AG04450 (cell line): ENCODE results near the gene ZNF275. TPM values are rescaled to one million over a fixed set of nuclear protein-coding genes. Genes with fewer than 3 reads are reported as not detected.
A peak's percentile ranks its signal among the peaks of the same experiment; 100 is the strongest.

Experiments used
- CTCF ChIA-PET: fragments of 300-600, 350-600 bp; formaldehyde crosslinking; extraction: SDS; loops from one replicate; lab custom pipeline; 2022; ENCODE audit warnings: antibody characterized with exemption, inconsistent platforms; lab: Charles Lee
- POLR2A ChIA-PET: fragments of 350-600 bp; formaldehyde crosslinking; extraction: SDS; loops from one replicate; lab custom pipeline; 2021; ENCODE audit warnings: antibody characterized with exemption, inconsistent platforms; lab: Yijun Ruan, JAX
- DNase-seq: peaks from one replicate; pipeline ENCODE4 v3.0.0-alpha.2; 2011; ENCODE audit warnings: low read depth, low spot score
- H3K27ac ChIP-seq: one replicate; pipeline ENCODE4 v1.5.1; 2012; ENCODE audit warnings: low read depth, low read length, control low read depth
- H3K27me3 ChIP-seq: one replicate; pipeline ENCODE4 v1.6.0; 2012; ENCODE audit warnings: low read length; ENCODE audit not compliant: control insufficient read depth, insufficient read depth
- H3K4me3 ChIP-seq: 2 replicates; pipeline ENCODE4 v1.5.1; 2011; ENCODE audit warnings: mild to moderate bottlenecking, low read depth, low read length, control low read depth
- H3K9me3 ChIP-seq: 2 replicates; pipeline ENCODE4 v1.5.1; 2012; ENCODE audit warnings: low read length; ENCODE audit not compliant: control insufficient read depth, insufficient read depth
- polyA plus RNA-seq: library from polyadenylated mRNA; depleted of rRNA; stranded (reverse); fragments of >200 nt; gene quantifications from 2 replicates; pipeline ENCODE4 v1.2.3, GENCODE V29; 2011
- TF ChIP-seq, protein P1 (sequence below): IDR thresholded peaks from 2 replicates; pipeline ENCODE4 v1.5.1; 2011; ENCODE audit warnings: low read depth, low read length, control low read depth, inconsistent platforms

Gene ZNF275
- polyA plus RNA-seq, 1 experiment = 15.0 TPM

DNA sequence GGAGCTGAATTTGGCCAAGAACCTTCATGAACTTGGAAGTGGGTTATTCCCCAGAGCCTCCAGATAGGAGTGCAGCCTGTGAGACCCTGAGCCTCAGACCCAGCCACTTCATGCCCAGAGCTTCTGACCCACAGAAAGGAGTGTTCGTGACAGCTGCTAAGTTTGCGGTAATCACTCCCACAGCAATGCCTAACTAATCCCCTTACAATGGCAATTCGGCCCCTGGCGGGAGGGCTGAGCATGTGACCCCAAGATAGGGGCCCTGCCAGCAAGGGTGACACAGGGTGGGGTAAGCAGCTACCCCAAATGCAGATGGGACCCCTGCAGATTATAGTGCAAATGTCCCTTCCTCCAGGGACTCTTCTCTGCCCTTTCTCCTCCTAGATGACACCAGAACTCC is 44.7 kb downstream of the ZNF275 start:
- DNase-seq = no peak
- Histone ChIP-seq H3K27ac (no peak overlapping the region), H3K27me3 (peaks cover 2% of the 10 kb centered on the region), H3K9me3 (no peaks in the 10 kb centered on the region), H3K4me3 (no peak overlapping the region)
- ChIA-PET POLR2A (no interaction called here), CTCF (no interaction called here)
- TF ChIP-seq, protein P1, sequence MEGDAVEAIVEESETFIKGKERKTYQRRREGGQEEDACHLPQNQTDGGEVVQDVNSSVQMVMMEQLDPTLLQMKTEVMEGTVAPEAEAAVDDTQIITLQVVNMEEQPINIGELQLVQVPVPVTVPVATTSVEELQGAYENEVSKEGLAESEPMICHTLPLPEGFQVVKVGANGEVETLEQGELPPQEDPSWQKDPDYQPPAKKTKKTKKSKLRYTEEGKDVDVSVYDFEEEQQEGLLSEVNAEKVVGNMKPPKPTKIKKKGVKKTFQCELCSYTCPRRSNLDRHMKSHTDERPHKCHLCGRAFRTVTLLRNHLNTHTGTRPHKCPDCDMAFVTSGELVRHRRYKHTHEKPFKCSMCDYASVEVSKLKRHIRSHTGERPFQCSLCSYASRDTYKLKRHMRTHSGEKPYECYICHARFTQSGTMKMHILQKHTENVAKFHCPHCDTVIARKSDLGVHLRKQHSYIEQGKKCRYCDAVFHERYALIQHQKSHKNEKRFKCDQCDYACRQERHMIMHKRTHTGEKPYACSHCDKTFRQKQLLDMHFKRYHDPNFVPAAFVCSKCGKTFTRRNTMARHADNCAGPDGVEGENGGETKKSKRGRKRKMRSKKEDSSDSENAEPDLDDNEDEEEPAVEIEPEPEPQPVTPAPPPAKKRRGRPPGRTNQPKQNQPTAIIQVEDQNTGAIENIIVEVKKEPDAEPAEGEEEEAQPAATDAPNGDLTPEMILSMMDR = no peak

DNA sequence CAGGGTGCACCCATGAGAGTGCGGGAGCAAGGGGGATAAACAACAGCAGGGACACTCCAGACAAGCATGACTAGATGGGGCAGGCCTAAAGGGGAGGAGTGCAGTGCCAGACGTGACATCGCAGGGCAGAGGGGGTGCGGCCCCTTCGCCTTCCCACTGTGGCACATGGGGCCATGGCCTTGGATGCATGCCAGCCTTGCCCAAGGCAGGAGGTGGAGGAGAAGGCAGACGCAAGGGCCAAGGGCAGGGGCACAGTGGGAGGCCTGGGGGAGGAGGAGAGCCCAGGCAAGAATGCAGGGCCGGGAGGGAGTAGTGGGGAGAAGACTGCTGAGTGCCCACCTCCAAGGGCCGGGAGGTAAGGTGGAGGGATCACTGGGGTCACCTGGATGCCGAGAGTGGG is 45.6 kb downstream of the ZNF275 start:
- TF ChIP-seq, protein P1 = no peak
- no peak for DNase-seq
- POLR2A ChIA-PET = no interaction called here
- Histone ChIP-seq H3K27me3 (no peaks in the 10 kb centered on the region), H3K9me3 (no peaks in the 10 kb centered on the region), H3K27ac (no peak overlapping the region), H3K4me3 (no peak overlapping the region)
- CTCF ChIA-PET = no interaction called here

DNA sequence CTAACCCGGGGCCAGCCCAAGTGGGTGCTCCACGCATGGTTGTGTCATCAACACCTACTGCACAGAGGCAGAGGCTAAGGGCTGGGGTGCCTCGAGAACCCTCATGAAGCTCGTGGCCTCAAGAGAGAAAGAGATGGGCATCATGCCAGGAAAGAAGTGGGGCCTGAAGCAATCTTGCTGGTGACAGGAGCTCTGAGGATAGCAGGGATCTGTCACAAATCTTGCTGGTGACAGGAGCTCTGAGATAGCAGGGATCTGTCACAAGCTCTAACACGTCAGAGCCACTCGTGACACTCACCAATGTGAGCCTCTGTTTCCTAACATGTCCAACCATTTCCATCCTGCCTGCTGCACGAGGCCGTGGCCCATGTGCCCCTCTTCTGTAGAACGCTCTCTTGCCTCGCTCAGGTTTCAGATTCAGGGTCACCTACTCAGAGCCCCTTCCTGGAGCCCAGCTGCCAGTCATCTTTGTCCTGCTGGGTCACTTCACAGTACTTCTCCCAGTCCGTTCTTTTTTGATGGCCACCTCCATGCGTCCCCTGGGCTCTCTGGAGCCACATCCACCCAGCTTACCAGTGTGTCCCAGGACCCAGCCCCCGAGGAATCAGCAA is 46.1 kb downstream of the ZNF275 start:
- ChIA-PET CTCF (no interaction called here), POLR2A (no interaction called here)
- TF ChIP-seq, protein P1 = no peak
- DNase-seq = no peak
- Histone ChIP-seq H3K27ac (no peak overlapping the region), H3K9me3 (no peaks in the 10 kb centered on the region), H3K4me3 (no peak overlapping the region), H3K27me3 (no peaks in the 10 kb centered on the region)

DNA sequence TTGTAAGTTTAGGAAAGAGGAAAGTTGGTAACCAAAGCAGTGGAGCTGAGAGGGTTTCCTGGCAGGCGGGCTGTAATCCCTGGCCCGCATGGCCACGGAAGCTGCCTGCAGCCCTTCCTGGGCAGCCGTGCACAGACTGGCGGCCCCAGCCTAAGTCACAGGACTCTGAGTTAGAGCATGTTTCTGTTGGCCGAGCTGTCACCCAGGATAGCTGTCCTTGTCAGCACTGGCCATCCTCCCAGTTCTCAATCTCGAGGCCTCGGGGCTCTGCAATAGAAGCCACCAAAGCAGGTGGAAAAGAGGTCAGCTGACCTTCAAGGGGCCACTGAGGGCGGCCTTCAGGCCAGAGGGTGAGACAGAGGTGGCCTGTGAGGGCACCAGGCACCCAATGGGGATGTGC is 46.7 kb downstream of the ZNF275 start:
- TF ChIP-seq, protein P1 = no peak
- ChIA-PET POLR2A (no interaction called here), CTCF (no interaction called here)
- Histone ChIP-seq H3K4me3 (no peak overlapping the region), H3K27ac (no peak overlapping the region), H3K9me3 (no peaks in the 10 kb centered on the region), H3K27me3 (no peaks in the 10 kb centered on the region)
- no peak for DNase-seq

DNA sequence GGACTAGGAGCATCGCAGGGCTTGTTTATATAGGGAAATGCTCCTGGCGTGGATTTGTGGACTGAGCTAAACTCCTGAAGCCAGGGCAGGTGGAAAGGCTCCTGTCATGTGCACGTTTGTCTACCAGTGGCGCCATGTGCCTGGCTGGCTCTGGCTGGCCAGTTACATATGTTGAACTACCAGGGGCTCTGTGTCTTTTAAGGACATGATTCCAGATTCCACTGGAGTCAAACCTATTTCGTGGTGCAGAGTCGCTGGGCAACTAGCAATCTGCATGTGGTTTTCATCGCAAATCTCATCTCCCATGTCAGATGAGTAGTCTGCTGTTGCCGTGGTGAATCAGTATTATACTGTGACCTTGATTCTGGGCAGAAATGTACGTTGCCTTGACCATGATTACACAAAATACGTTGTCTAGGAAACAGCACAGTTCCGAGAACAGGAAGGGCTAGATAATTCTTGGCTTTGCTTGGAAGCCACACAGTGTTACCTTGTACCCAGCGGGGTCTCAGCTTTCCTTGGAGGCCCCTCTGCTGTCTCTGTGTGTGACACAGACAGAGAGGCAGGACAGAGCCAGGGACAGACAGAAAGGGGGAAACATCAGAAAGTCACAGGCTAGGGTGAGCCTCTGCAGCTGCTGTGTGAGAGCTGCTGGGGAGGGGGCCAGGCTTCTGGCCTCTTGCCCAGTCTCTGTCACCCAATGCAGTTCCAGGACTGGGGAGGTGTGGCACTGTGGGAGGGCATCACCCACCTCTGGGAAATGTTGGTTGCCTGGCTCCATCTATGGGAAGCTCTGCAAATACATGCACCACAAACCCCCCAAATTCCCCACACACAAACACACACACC is 48.0 kb downstream of the ZNF275 start:
- Histone ChIP-seq H3K9me3 (no peaks in the 10 kb centered on the region), H3K4me3 (peak overlapping the region; percentile 7; the same call in 1 of the 2 replicates), H3K27ac (peak overlapping the region; percentile 77), H3K27me3 (no peaks in the 10 kb centered on the region)
- POLR2A ChIA-PET = no interaction called here
- TF ChIP-seq, protein P1 = 0 out of 2 replicates have a peak, but pooled peaks have one; percentile 15
- CTCF ChIA-PET = no interaction called here
- DNase-seq = peak; percentile 45
